Measurements from ENCODE around the gene ABTB2. TPM values are rescaled to one million over a fixed set of nuclear protein-coding genes. Genes with fewer than 3 reads are reported as not detected.

ABTB2 gene
- total and polyA plus RNA-seq, 2 of the 8 experiments (the other 6 are each of a cell fraction or from before 2014, with no cell fraction given) = 7.7 to 10.2 TPM

GRCh38 chr11:34299284-34299972 is 58.4 kb downstream of the ABTB2 start:
- H3K36me3 ChIP-seq (ENCODE audit: control insufficient read depth in 2 of 4, insufficient read depth in 4 of 4, low read length in 3 of 4) = no peaks in the 10 kb centered on the region
- H3K23me2 ChIP-seq (ENCODE audit: low read depth, low read length) = no peaks in the 10 kb centered on the region
- no peak for DNase-seq (ENCODE audit: low read depth in 1 of 2, low spot score in 2 of 2)
- H3K23ac ChIP-seq (ENCODE audit: insufficient read length) = no peak overlapping the region
- H3K27ac ChIP-seq (ENCODE audit: low read depth, low read length) = no peak overlapping the region
- no peaks in the 10 kb centered on the region; a peak in 1 of 4 replicates for H3K79me2 ChIP-seq (ENCODE audit: control insufficient read depth in 1 of 2, insufficient read depth in 2 of 2, low read length in 2 of 2)
- no peak overlapping the region for H2BK120ac ChIP-seq (replicated peaks; ENCODE audit: low read depth, low read length)
- no peak overlapping the region for H2BK15ac ChIP-seq (ENCODE audit: low read length)
- H2BK20ac ChIP-seq (ENCODE audit: low read length) = no peak overlapping the region
- H3K4me2 ChIP-seq (ENCODE audit: insufficient read depth in 1 of 2, low read depth in 2 of 2, low read length in 2 of 2) = peak overlapping the region; percentile 8 to 32; a peak in 2 of 4 replicates
- H4K91ac ChIP-seq (replicated peaks; ENCODE audit: insufficient read length, low read length) = no peak overlapping the region
- H2AFZ ChIP-seq (ENCODE audit: low read length) = no peak overlapping the region
- H3K56ac ChIP-seq (replicated peaks; ENCODE audit: insufficient read length, low read depth, low read length) = no peak overlapping the region
- H2BK5ac ChIP-seq (ENCODE audit: low read depth, low read length) = no peak overlapping the region
- no peaks in the 10 kb centered on the region; the same call in 1 of the 2 replicates for H3K79me1 ChIP-seq (ENCODE audit: low read depth, low read length)
- ChIA-PET POLR2A (ENCODE audit: partially characterized antibody) (interaction anchor here (0.6 kb wide), 1 partner anchor 66 kb away, joined by 4 read pairs; no protein-coding TSS in a partner anchor), CTCF (ENCODE audit: partially characterized antibody) (interaction anchor here (0.5 to 2.6 kb wide), 9 partner anchors 8 to 581 kb away, joined by 3 to 8 read pairs (median 3); no protein-coding TSS in a partner anchor)
- FAIRE-seq = no peak
- H4K8ac ChIP-seq (ENCODE audit: extremely low read depth, insufficient read depth, low read length) = 0 out of 2 replicates have a peak overlapping the region, but pooled peaks have one; percentile 37
- no peak overlapping the region for H4K5ac ChIP-seq (ENCODE audit: insufficient read length, low read depth, low read length)
- no peaks in the 10 kb centered on the region for H3K27me3 ChIP-seq (replicated peaks in 1 of 4; ENCODE audit: control insufficient read depth in 3 of 4, extremely low read depth in 1 of 4, insufficient read depth in 3 of 4, low read length in 3 of 4)
- TF ChIP-seq TAF1 (IDR thresholded peaks at IDR 0.05; ENCODE audit: low read depth, low read length) = no peak
- TF ChIP-seq TBP (IDR thresholded peaks at IDR 0.05; ENCODE audit: low read depth, low read length) = no peak
- no peak overlapping the region for H3K4me3 ChIP-seq (ENCODE audit: extremely low read depth in 1 of 4, insufficient read depth in 2 of 4, low read depth in 3 of 4, low read length in 4 of 4)
- peaks cover 2 to 13% (median 7%) of the 10 kb centered on the region in 4 experiments; a peak in 6 of 7 replicates for H3K4me1 ChIP-seq (replicated peaks in 1 of 4; ENCODE audit: control insufficient read depth in 3 of 4, insufficient read depth in 4 of 4, low read length in 3 of 4)
- 0 out of 2 replicates have a peak overlapping the region, but pooled peaks have one; percentile 39 for H2AK5ac ChIP-seq (ENCODE audit: low read depth, low read length)
- peak overlapping the region; percentile 19; the same call in 1 of the 2 replicates for H2BK12ac ChIP-seq (ENCODE audit: low read depth, low read length)
- WGBS, 2 experiments (ENCODE audit: extremely low coverage in 1 of 2, insufficient coverage in 1 of 2, insufficient read length in 1 of 2, insufficient replicate concordance in 2 of 2, low coverage in 1 of 2, low lambda C conversion rate in 2 of 2, missing lambda C conversion rate in 1 of 2) = 56% methylated on average over 11 of the region's 11 CpGs; no CpG with 5 or more reads in 1 of the 2 experiments
- H3K9ac ChIP-seq (replicated peaks in 1 of 4; ENCODE audit: extremely low read depth in 1 of 4, low read depth in 3 of 4, low read length in 3 of 4) = 0 out of 7 replicates have a peak overlapping the region, but pooled peaks of 1 of the 4 experiments have one; percentile 11
- no peak overlapping the region for H3K4ac ChIP-seq (replicated peaks; ENCODE audit: insufficient read length, low read depth, low read length)
- H3K18ac ChIP-seq (ENCODE audit: extremely low read depth, low read length) = no peak overlapping the region; the same call in 1 of the 2 replicates
- no peaks in the 10 kb centered on the region for H3K9me3 ChIP-seq (ENCODE audit: insufficient read depth in 2 of 2, low read depth in 1 of 2, low read length in 1 of 2)
- H3K14ac ChIP-seq (ENCODE audit: insufficient read length) = no peak overlapping the region
- H4K20me1 ChIP-seq (replicated peaks in 1 of 2; ENCODE audit: control insufficient read depth in 1 of 2, insufficient read depth in 2 of 2, low read length in 2 of 2) = peaks cover 0 to 2% of the 10 kb centered on the region in 2 experiments
